ENCODE data around the gene TTC8. TPM values are rescaled to one million over a fixed set of nuclear protein-coding genes. Genes with fewer than 3 reads are reported as not detected.
A peak's percentile ranks its signal among the peaks of the same experiment; 100 is the strongest.

The TTC8 gene
- total RNA-seq, 4 donors from 2014 or later: 14.7 to 60.2 (median 17.0) TPM

GRCh38 chr14:88793259-88793625 is 31.2 kb upstream of the TTC8 start:
- Histone ChIP-seq H3K9me3 (no peaks in the 10 kb centered on the region), H3K27me3 (peaks cover 9% of the 10 kb centered on the region), H3K4me3 (peak overlapping the region; percentile 57 to 76 (median 65)), H3K4me1 (peaks cover 6 to 16% (median 14%) of the 10 kb centered on the region in 4 donors), H3K27ac (peak overlapping the region; percentile 74 to 87 (median 84)), H3K36me3 (no peaks in the 10 kb centered on the region)
- no peak for DNase-seq
- TF ChIP-seq CTCF (IDR thresholded peaks at IDR 0.05) (peak in 1 of 5 experiments; percentile 2), POLR2AphosphoS5 (IDR thresholded peaks at IDR 0.05) (no peak)
- in situ Hi-C loops (cut with MboI; ENCODE audit: low pct_ligation_motif_present in 1 of 4, low pct_unique_long_range_greater_than_20kb in 1 of 4, low sequenced_read_pairs in 3 of 4) (no loop called here), intact Hi-C loops (cut with DNase I; ENCODE audit: low total_unique reads) (no loop called here)
- WGBS, 2 donors (ENCODE audit: low coverage in 1 of 2): 55 to 63% methylated on average over 6 to 13 of the region's 13 CpGs

GRCh38 chr14:88798156-88798555 is 26.3 kb upstream of the TTC8 start:
- Histone ChIP-seq H3K27ac (no peak overlapping the region), H3K4me3 (no peak overlapping the region), H3K9me3 (no peaks in the 10 kb centered on the region), H3K27me3 (no peaks in the 10 kb centered on the region), H3K36me3 (no peaks in the 10 kb centered on the region), H3K4me1 (peaks cover 0 to 5% (median 3%) of the 10 kb centered on the region in 4 donors)
- intact Hi-C loops (cut with DNase I; ENCODE audit: low total_unique reads) (no loop called here), in situ Hi-C loops (cut with MboI; ENCODE audit: low pct_ligation_motif_present in 1 of 4, low pct_unique_long_range_greater_than_20kb in 1 of 4, low sequenced_read_pairs in 3 of 4) (no loop called here)
- WGBS, 2 donors (ENCODE audit: low coverage in 1 of 2): 39 to 40% methylated on average over 3 to 4 of the region's 4 CpGs
- DNase-seq: no peak
- no peak for TF ChIP-seq POLR2A (IDR thresholded peaks at IDR 0.05)

GRCh38 chr14:88799522-88799921 is 24.9 kb upstream of the TTC8 start:
- no peaks in the 10 kb centered on the region for H3K36me3 ChIP-seq
- H3K27me3 ChIP-seq: no peaks in the 10 kb centered on the region
- H3K4me3 ChIP-seq: no peak overlapping the region
- in situ Hi-C loops (cut with MboI; ENCODE audit: low pct_ligation_motif_present in 1 of 4, low pct_unique_long_range_greater_than_20kb in 1 of 4, low sequenced_read_pairs in 3 of 4): no loop called here
- intact Hi-C loops (cut with DNase I; ENCODE audit: low total_unique reads): no loop called here
- 59 to 62% methylated on average over 5 of the region's 5 CpGs for whole genome bisulfite sequencing, 2 donors (ENCODE audit: low coverage in 1 of 2)
- H3K27ac ChIP-seq: no peak overlapping the region
- H3K9me3 ChIP-seq: no peaks in the 10 kb centered on the region
- DNase-seq: no peak
- no peaks in the 10 kb centered on the region for H3K4me1 ChIP-seq
- no peak for TF ChIP-seq POLR2A (IDR thresholded peaks at IDR 0.05)
- TF ChIP-seq EP300 (IDR thresholded peaks at IDR 0.05; ENCODE audit: low read depth): no peak
- TF ChIP-seq CTCF (IDR thresholded peaks at IDR 0.05): no peak
- no peak for TF ChIP-seq POLR2AphosphoS5 (IDR thresholded peaks at IDR 0.05)

- Histone ChIP-seq H3K4me3 (no peak overlapping the region), H3K4me1 (no peaks in the 10 kb centered on the region), H3K9me3 (no peaks in the 10 kb centered on the region), H3K36me3 (no peaks in the 10 kb centered on the region), H3K27me3 (no peaks in the 10 kb centered on the region), H3K27ac (no peak overlapping the region)
- in situ Hi-C loops (cut with MboI; ENCODE audit: low pct_ligation_motif_present in 1 of 4, low pct_unique_long_range_greater_than_20kb in 1 of 4, low sequenced_read_pairs in 3 of 4) (no loop called here), intact Hi-C loops (cut with DNase I; ENCODE audit: low total_unique reads) (no loop called here)
- no peak for TF ChIP-seq EP300 (IDR thresholded peaks at IDR 0.05; ENCODE audit: low read depth)
- no peak for TF ChIP-seq POLR2A (IDR thresholded peaks at IDR 0.05)
- TF ChIP-seq CTCF (IDR thresholded peaks at IDR 0.05): no peak
- TF ChIP-seq POLR2AphosphoS5 (IDR thresholded peaks at IDR 0.05): no peak
- no peak for DNase-seq
- 84% methylated on average over 6 of the region's 6 CpGs; no CpG with 5 or more reads in 1 of the 2 donors for WGBS, 2 donors (ENCODE audit: low coverage in 1 of 2)
Observed at GRCh38 chr14:88802596-88802995, 21.9 kb upstream of the TTC8 start.

- no peak for DNase-seq
- no peaks in the 10 kb centered on the region for H3K9me3 ChIP-seq
- H3K4me1 ChIP-seq: no peaks in the 10 kb centered on the region
- in situ Hi-C loops (cut with MboI; ENCODE audit: low pct_ligation_motif_present in 1 of 4, low pct_unique_long_range_greater_than_20kb in 1 of 4, low sequenced_read_pairs in 3 of 4) (no loop called here), intact Hi-C loops (cut with DNase I; ENCODE audit: low total_unique reads) (no loop called here)
- H3K36me3 ChIP-seq: no peaks in the 10 kb centered on the region
- H3K27me3 ChIP-seq: no peaks in the 10 kb centered on the region
- no peak overlapping the region for H3K4me3 ChIP-seq
- TF ChIP-seq CTCF (IDR thresholded peaks at IDR 0.05) (no peak), POLR2AphosphoS5 (IDR thresholded peaks at IDR 0.05) (no peak), POLR2A (IDR thresholded peaks at IDR 0.05) (no peak), EP300 (IDR thresholded peaks at IDR 0.05; ENCODE audit: low read depth) (no peak)
- 82 to 84% methylated on average over 2 of the region's 2 CpGs for WGBS, 2 donors (ENCODE audit: low coverage in 1 of 2)
- no peak overlapping the region for H3K27ac ChIP-seq
Observed at GRCh38 chr14:88804035-88804434, 20.4 kb upstream of the TTC8 start.

All from transverse colon (tissue), 4 donors.